Right lobe of liver (tissue), 4 donors: ENCODE measurements around the gene ATL2.

ENCODE experiments used
- CTCF ChIP-seq, 4 donors: fragments of 200-600 bp in 3 of 4; fragments of 450-650 bp in 1 of 4; IDR thresholded peaks; one replicate each; pipeline versions ENCODE4 v1.5.1 to v1.8.0; 2016 to 2022; ENCODE audit warnings: antibody characterized with exemption in 4 of 4, mild to moderate bottlenecking in 2 of 4
- POLR2A ChIP-seq: fragments of 450-650 bp; IDR thresholded peaks from one replicate; pipeline ENCODE4 v1.6.1; 2017; ENCODE audit warnings: antibody characterized with exemption, mild to moderate bottlenecking
- donor health status: DM: no; HTN: no; CAD: no.
- donor health status: DM: no; HTN: no; CAD: no.
- donor health status: DM: no; HTN: yes; CAD: no.

- no peak for TF ChIP-seq CTCF (IDR thresholded peaks at IDR 0.05)
- TF ChIP-seq POLR2A = no peak
These were observed 49.5 kb downstream of the ATL2 start for GRCh38 chr2:38327580-38327979.
